GM10266 (cell line): ENCODE data around the gene SEL1L3.

ENCODE experiments used
- DNase-seq: peaks from one replicate; pipeline ENCODE4 v3.0.0; 2012; ENCODE audit errors: extremely low spot score
- CTCF ChIP-seq: IDR thresholded peaks from 2 replicates; pipeline ENCODE4 v1.5.1; 2012; ENCODE audit warnings: mild to moderate bottlenecking, low read depth; ENCODE audit not compliant: control insufficient read depth, insufficient read depth; ENCODE audit errors: missing control alignments

SEL1L3 gene

GRCh38 chr4:25799522-25799921, 63.3 kb downstream of the SEL1L3 start:
- DNase-seq = no peak
- no peak for TF ChIP-seq CTCF

GRCh38 chr4:25797136-25797535, 65.7 kb downstream of the SEL1L3 start:
- no peak for DNase-seq

GRCh38 chr4:25795566-25796454, 67.0 kb downstream of the SEL1L3 start:
- no peak for TF ChIP-seq CTCF
- no peak for DNase-seq

More at GRCh38 chr4:25797136-25797535, 65.7 kb downstream of the SEL1L3 start:
- no peak for TF ChIP-seq CTCF

- DNase-seq = no peak
- no peak for TF ChIP-seq CTCF
These were observed 67.7 kb downstream of the SEL1L3 start for GRCh38 chr4:25795091-25795490.

GRCh38 chr4:25792876-25793275, 69.9 kb downstream of the SEL1L3 start:
- TF ChIP-seq CTCF = no peak
- DNase-seq = no peak

- no peak for DNase-seq
- peak; percentile 33 for TF ChIP-seq CTCF
These were observed 70.5 kb downstream of the SEL1L3 start for GRCh38 chr4:25792200-25792791.

- no peak for TF ChIP-seq CTCF
- DNase-seq = no peak
These were observed 72.8 kb downstream of the SEL1L3 start for GRCh38 chr4:25790024-25790423.
